Hematopoietic multipotent progenitor cell (in vitro differentiated cells): Measurements from ENCODE around the gene P3H1. TPM values are rescaled to one million over a fixed set of nuclear protein-coding genes. Genes with fewer than 3 reads are reported as not detected.
"Not testable (repeated sequence)": the region's sequence is repeated elsewhere in the genome, so short reads cannot be mapped to it uniquely, and the experiment has no call there.

ENCODE experiments used
- DNase-seq, 3 donors: peaks; one replicate each; pipeline ENCODE4 v3.0.0-alpha.2; 2011 to 2015; ENCODE audit warnings: low read depth in 2 of 3, low spot score in 2 of 3
- total RNA-seq: library from RNA; depleted of rRNA; stranded (reverse); fragments of >200 nt; gene quantifications from one replicate; pipeline ENCODE4 v1.2.3, GENCODE V29; 2012

P3H1 gene
- total RNA-seq, 1 donor: 62.7 TPM

GRCh38 chr1:42733415-42734200 lies 33.2 kb downstream of the P3H1 start:
- DNase-seq: no peak

DNA sequence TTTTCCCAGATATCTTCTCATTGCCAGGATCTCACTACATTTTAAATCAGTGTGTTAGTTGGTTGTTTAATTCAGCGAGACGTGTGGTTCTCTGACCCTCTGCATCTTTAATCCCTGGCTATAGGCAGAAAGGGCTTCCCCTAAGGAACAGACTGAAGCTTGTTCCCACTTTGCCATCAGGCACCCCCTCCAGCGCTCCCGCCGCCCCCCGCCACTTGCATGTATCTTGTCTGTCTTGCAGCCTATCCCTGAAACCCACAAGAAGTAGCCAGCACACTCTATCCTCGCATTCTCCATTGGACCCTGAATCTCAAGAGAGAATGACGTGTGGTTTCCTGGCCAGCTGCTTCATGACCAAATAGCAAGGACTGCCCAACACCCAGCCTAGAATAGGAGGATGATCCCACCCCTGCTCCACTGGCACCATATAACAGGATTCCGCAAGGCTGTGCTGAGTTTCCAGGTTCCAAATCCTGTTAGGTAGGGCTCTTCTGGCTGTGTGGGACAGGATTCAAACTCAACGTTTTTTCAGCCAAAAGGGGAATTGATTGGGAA lies 34.6 kb downstream of the P3H1 start:
- DNase-seq: no peak

GRCh38 chr1:42731585-42731984 lies 35.2 kb downstream of the P3H1 start:
- no peak for DNase-seq

- DNase-seq: peak in 1 of 3 donors; percentile 10
Observed at GRCh38 chr1:42730988-42731387, 35.8 kb downstream of the P3H1 start.

DNA sequence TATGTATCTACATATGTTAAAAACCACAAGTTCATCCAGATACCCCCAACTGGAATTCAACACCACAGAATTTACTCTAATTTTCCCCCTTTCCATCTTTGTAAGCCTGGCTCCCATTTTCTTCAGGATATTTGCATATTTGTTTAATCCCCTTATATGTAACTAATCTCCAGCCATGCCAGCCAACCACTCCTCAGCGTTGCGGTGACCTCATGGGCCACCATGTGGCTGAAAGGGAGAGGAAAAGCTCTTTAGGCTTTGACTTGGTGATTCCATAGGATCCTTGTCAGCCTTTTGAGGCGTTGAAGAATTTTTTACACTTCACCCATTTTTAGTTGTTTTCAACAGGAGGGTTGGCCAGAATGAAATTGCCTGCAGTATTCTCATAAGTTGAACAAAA lies 36.8 kb downstream of the P3H1 start:
- no peak for DNase-seq

DNA sequence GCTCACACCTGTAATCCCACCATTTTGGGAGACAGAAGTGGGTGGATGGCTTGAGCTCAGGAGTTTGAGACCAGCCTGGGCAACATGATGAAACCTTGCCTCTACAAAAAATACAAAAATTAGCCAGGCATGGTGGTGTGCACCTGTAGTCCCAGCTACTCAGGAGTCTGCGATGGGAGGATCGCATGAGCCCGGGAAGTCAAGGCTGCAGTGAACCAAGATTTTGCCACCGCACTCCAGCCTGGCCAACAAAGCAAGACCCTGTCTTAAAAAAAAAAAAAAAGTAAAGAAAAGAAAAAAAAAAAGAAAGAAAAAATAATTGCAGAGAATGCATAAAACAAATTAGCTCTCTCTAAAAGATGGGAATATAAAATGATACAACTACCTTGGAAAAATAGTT lies 41.0 kb downstream of the P3H1 start:
- not testable (repeated sequence) for DNase-seq

- DNase-seq: no peak
Observed at GRCh38 chr1:42723511-42723910, 43.3 kb downstream of the P3H1 start.

DNA sequence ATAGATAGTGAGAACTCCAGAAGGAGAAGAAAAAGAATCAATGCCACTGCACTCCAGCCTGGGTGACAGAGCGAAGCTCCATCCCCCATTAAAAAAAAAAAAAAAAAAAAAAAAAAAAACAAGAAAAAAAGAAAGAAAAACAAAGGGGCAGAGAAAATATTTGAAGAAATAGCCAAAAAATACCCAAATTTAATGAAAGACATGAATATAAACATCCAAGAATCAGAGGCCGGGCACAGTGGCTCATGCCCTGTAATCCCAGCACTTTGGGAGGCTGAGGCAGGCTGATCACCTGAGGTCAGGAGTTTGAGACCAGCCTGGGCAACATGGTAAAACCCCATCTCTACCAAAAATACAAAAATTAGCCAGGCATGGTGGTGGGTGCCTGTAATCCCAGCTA lies 44.4 kb downstream of the P3H1 start:
- DNase-seq: not testable (repeated sequence)

GRCh38 chr1:42721926-42722325 lies 44.9 kb downstream of the P3H1 start:
- DNase-seq: no peak

- no peak for DNase-seq
Observed at GRCh38 chr1:42720868-42721267, 46.0 kb downstream of the P3H1 start.

DNA sequence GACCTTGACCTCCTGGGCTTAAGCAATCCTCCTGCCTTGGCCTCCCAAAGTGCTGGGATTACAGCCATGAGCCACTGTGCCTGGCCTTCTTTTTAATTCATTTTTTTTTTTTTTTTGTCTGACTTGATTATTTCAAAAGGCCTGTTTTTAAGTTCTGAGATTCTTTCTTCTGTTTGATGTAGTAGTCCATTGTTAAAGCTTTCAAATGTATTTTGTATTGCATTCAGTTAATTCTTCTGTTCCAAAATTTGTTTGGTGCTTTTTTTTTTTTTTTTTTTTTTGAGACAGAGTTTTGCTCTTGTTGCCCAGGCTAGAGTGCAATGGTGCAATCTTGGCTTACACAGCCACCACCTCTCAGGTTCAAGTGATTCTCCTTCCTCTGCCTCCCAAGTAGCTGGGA lies 52.4 kb downstream of the P3H1 start:
- peak in 1 of 3 donors; percentile 35 for DNase-seq

- DNase-seq: peak in 1 of 3 donors; percentile 18
Observed at GRCh38 chr1:42713293-42713692, 53.5 kb downstream of the P3H1 start.

DNA sequence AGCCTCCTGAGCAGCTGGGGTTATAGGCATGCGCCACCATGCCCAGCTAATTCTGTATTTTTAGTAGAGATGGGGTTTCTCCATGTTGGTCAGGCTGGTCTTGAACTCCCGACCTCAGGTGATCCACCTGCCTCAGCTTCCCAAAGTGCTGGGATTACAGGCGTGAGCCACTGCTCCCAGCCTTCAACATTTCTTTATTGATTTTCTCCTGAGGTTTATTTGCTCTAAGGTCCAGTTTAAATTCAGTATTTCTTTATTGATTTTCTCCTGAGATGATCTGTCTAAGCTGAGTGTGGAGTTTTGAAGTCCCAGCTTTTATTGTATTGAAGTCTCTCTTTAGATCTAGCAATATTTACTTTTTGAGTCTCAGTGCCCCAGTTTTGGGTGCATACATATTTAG lies 54.0 kb downstream of the P3H1 start:
- not testable (repeated sequence) for DNase-seq

DNA sequence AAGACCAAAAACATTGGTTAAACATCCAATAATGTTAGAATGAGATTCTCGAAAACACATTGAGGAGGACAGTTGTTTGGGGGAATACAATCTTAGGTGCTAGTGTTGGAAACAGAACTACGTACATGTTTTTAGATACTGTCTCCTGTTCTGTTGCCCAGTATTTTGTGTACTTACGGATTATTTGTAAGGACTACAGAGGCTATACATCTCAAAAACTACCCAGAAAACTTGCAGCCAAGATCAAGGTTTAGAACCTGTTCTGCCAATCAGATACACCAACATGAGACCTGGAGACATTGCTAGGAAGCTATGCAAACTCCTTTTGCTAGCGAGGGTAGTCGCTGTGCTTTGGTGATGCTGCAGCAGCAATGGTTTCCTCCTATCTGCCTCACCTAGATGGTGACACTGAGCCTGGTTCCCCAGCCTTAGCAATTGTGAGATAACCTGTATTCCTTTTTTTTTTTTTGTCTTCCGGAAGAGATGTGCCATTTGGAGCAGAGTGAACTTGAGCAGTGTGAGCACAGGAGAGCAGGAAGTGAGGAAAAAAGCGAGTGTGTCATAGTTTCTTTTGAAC lies 62.9 kb downstream of the P3H1 start:
- DNase-seq: no peak

DNA sequence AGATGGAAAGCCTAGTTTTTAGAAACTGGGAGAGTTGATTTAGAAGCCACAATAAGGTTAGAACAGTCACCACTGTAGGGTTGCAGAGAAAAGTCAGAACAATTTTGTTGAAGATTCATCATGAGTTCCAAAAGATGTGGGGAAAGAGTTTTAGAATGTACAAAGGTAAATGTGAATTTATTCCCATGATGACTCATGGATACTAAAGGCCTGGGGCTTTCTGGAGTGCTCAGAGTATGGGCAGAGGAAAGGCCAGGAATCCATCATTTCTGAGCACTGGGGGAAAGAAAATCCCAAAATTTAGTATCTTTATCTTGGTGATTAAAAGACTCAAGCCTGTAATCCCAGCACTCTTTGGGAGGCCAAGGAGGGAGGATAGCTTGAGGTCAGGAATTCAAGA lies 66.8 kb downstream of the P3H1 start:
- DNase-seq: no peak

DNA sequence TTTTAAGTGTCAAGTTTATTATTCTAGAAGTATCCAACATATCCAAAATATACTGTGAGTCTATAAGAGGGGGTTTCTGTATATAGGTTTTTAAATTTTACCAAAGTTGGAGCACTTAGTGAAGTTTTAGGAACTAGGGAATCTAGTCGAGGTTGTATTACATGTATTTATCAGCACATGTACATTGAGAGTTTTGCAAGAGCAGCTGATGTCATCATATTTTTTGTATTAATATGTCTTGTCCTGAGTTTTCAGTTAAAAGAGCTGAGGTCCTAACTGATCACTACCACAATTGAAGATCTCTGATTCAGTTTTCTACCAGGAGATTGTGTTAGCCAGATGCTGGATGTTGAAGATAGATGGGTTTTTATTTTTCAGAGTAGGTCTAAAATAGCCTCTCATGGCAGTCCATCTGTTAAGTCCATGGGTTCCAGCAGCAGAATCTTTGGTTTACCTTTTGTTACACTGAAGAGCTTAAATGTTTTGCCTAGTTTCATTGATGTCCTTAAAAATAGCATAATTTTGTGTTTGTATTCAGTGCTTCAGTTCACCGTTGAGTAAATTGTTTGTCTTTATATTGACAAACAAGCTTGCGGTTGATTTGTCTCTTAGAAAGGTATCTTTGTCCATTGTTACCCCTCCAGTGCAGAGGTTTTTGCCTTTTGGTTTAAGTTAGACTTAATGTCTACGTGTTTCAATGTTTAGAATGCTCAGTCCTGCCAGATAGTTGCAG lies 68.6 kb downstream of the P3H1 start:
- DNase-seq: no peak

Other genes starting within 250 kb of the P3H1 start
- gene PPIH, start 108.6 kb downstream of the P3H1 start, total RNA-seq: 18.0 TPM
- gene YBX1, start 84.6 kb downstream of the P3H1 start, total RNA-seq: 347 TPM
- gene CLDN19, start 26.8 kb downstream of the P3H1 start, total RNA-seq: under 0.01 TPM
- 2.4 TPM for gene C1orf50, start 221 bp upstream of the P3H1 start, total RNA-seq
- gene TMEM269, start 18.0 kb upstream of the P3H1 start, total RNA-seq: under 0.01 TPM
- gene ERMAP, start 50.1 kb upstream of the P3H1 start, total RNA-seq: 9.7 TPM
- 7.0 TPM for gene SVBP, start 50.4 kb upstream of the P3H1 start, total RNA-seq
- 14.8 TPM for gene ZNF691, start 79.6 kb upstream of the P3H1 start, total RNA-seq
- 83.5 TPM for gene SLC2A1, start 191.8 kb upstream of the P3H1 start, total RNA-seq